T-helper 2 cell (primary cell): ENCODE results near the gene ST3GAL3.
"Not testable (repeated sequence)": the region's sequence is repeated elsewhere in the genome, so short reads cannot be mapped to it uniquely, and the experiment has no call there.

Source experiments
- DNase-seq, 5 experiments: peaks; one replicate each; pipeline versions ENCODE4 v3.0.0 to v3.0.0-alpha.2; 2012 to 2022

ST3GAL3 gene

DNA sequence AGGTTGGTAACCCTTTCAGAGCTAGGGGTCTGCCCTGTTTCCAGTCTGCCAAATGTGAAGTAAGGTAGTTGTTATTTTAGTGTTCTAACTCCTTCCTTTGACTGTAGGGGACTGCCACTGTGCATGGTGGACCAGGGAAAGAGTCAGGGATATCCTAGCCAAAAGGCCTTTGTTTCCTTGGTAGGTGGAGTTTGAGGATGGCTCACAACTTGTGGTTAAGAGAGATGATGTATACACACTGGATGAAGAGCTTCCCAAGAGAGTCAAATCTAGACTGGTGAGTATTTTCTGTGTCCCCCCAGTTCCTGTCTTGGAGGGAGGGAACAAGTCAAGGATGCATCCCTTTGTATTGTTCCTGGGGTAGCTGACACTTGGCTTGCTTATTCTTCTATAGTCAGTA, 3.5 kb upstream of the ST3GAL3 start:
- DNase-seq = no peak

GRCh38 chr1:43704838-43705237, 2.5 kb upstream of the ST3GAL3 start:
- no peak for DNase-seq

GRCh38 chr1:43705334-43705733, 2.0 kb upstream of the ST3GAL3 start:
- DNase-seq = no peak

DNA sequence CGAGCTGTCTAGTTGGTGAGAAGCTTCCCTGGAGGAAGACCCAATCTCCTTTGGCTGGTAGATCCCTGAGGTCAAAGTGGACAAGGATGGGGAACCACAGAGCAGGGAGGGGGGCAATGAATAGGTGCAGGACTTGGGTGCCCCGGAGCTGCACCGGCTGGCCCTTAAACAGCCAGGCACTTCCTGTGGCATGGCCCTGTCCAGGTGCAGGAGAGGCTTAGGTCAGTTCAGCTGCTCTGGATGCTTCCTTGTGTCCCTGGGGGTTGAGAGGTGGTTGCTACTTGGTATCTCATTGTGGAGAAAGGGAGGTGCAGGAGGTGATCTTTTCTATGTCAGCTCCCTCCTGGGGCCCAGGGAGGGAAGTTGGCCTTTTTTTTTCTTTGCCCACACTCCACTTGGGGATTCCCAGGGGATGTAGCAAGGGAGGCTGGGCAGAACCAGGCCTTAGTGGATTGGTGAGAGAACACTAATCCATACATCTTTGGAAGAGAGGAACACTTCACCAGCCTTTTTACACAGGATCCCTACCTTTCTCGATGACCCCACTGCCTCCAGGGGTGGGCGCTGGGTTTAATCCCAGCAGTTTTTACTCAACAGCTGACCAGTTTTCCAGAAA, 1.2 kb upstream of the ST3GAL3 start:
- DNase-seq = no peak

GRCh38 chr1:43706598-43707189, 642 bp upstream of the ST3GAL3 start:
- DNase-seq = no peak

DNA sequence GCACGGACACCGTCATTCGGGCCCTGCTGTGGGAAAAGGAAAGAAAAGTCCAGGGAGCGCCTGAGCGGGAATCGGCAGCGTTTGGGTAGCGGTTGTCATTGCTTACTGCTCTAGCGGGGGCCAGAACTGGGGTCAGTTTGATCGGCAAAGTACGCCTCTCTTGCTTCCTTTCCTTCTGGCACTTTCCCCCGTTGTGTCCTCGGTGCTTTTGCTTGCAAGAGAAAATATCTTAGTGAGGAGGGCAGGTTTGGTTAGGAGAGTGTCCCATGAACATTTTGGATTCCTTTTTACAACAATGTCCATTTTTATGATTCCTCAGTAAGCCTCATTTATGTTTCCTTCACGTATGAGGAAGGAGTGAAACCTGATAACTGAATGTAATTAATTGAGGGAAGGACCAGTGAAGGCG, 670 bp downstream of the ST3GAL3 start:
- DNase-seq = no peak

DNA sequence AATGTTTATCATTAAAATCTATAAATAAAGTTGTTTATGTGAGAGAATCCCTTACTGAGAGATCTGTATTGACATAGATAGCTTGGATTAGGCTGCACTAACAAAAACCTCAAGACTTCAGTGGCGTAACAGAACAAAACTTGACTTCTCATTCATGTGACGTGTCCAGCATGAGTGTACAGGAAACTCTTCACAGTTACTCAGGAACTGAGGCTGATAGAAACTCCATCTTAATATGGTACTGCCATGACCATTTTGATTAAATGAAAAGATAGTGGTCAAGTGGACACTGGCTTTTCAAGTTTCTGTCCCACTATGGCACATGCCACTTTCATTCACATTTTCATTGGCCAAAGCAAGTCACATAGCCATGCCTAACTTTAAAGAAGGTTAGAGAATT, 3.7 kb downstream of the ST3GAL3 start:
- DNase-seq = peak in 1 of 5 experiments; percentile 40

GRCh38 chr1:43711524-43712386, 4.4 kb downstream of the ST3GAL3 start:
- DNase-seq = no peak

GRCh38 chr1:43716559-43717281, 9.4 kb downstream of the ST3GAL3 start:
- DNase-seq = no peak

GRCh38 chr1:43719063-43719462, 11.7 kb downstream of the ST3GAL3 start:
- DNase-seq = no peak

- DNase-seq = not testable (repeated sequence)
Observed at GRCh38 chr1:43719670-43720419, 12.5 kb downstream of the ST3GAL3 start.

GRCh38 chr1:43722810-43723209, 15.5 kb downstream of the ST3GAL3 start:
- no peak for DNase-seq

DNA sequence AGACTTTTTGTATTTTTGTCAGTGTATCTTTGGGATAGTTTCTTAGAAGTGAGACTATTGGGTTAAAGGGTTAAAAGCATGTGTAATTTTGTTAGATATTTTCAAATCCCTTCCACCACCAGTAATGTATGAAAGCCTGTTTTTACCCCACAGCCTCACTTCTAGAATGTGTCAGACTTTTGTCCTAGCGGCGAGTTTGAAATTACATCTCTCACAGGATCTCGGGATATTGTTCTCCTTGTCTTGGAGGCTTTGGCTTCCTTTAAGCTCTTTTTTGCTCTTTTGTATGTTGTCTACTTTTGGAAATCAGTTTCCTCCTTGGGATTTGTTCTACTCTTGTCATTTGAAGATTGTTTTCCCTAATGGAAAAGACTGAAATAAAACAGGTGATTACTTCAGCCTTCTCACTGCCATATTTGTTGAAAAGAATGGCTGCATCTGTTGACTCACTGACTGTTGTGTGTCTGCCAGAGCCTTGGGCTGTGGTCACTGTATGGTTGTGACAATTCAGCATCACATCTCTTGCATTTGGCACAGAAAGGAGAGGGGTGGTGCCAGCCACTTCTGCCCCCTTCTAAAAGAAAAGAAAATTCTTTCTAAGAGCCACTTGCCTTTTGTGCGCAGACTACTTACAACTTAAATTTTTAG, 22.6 kb downstream of the ST3GAL3 start:
- DNase-seq = no peak

DNA sequence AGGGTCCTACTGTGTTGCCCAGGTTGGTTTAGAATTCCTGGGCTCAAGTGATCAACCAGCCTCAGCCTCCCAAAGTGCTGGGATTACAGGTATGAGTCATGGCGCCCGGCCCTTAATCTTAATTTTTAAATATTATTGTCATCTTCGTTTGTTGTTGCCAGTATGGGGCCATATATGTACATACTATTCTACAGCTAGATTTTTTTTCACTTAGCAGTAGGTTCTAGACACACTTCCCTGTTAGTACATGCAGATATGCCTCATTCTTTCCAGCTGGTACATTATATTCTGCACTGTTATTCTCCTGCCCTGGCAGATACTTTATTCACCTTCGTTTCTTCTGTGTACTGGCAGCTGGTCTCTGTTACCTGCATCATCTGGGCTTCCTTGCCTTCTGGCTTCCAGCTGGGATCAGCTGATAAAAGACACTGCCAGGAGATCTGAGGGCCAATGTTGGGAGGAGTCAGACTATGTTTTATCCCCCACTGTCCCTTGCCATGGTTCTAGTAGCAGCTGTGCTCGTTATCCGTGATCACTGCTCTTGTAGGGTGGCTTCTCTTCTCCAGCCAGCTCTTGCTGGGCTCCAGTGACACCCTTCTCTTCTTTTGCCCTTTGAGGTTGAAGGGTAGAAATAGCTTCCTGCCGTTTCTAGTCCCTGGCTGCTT, 24.7 kb downstream of the ST3GAL3 start:
- no peak for DNase-seq

GRCh38 chr1:43736819-43737218, 29.5 kb downstream of the ST3GAL3 start:
- DNase-seq = no peak

- DNase-seq = no peak
Observed at GRCh38 chr1:43742026-43742425, 34.7 kb downstream of the ST3GAL3 start.

- DNase-seq = no peak
Observed at GRCh38 chr1:43743206-43743605, 35.9 kb downstream of the ST3GAL3 start.

- DNase-seq = no peak
Observed at GRCh38 chr1:43747736-43748135, 40.4 kb downstream of the ST3GAL3 start.

DNA sequence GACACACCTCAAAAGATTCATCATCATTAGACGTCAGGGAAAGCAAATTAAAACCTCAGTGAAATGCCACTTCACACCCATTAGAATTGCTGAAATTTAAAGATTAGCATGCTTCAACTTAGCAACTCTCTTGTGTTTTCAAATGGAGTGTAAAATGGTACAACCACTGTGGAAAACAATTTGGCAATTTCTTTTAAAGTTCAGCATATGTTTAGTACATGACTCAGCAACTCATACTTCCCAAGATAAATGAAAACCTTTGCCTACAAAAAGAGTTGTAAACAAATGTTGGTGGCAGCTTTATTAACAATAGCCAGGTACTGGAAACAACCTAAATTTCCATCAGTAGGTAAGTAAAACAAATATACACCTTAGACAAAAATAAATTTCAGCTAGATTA, 42.7 kb downstream of the ST3GAL3 start:
- DNase-seq = no peak

GRCh38 chr1:43753422-43753821, 46.1 kb downstream of the ST3GAL3 start:
- DNase-seq = no peak

- no peak for DNase-seq
Observed at GRCh38 chr1:43754892-43755291, 47.6 kb downstream of the ST3GAL3 start.
